ENCODE results near the gene IPO11. TPM values are rescaled to one million over a fixed set of nuclear protein-coding genes. Genes with fewer than 3 reads are reported as not detected.

Gene IPO11
- total RNA-seq, 1 donor from 2014 or later = 30.3 TPM

GRCh38 chr5:62605638-62606037 is 193.1 kb downstream of the IPO11 start:
- H3K9ac ChIP-seq (ENCODE audit: low read depth in 1 of 3, low read length in 3 of 3) = no peak overlapping the region
- peaks cover 0 to 8% (median 3%) of the 10 kb centered on the region in 3 donors for H3K36me3 ChIP-seq (ENCODE audit: control insufficient read depth in 3 of 3, insufficient read depth in 3 of 3, low read length in 3 of 3)
- no peak overlapping the region for H3K4me3 ChIP-seq (ENCODE audit: low read length in 3 of 3)
- H3K27ac ChIP-seq (ENCODE audit: low read depth, low read length) = no peak overlapping the region
- no peaks in the 10 kb centered on the region for H3K27me3 ChIP-seq (ENCODE audit: control insufficient read depth in 3 of 3, insufficient read depth in 3 of 3, low read length in 3 of 3)
- no peaks in the 10 kb centered on the region for H3K9me3 ChIP-seq (ENCODE audit: control insufficient read depth in 3 of 3, low read length in 3 of 3)
- no peaks in the 10 kb centered on the region for H3K4me1 ChIP-seq (ENCODE audit: control insufficient read depth in 3 of 3, insufficient read depth in 3 of 3, low read length in 3 of 3)

- Histone ChIP-seq H3K27ac (ENCODE audit: low read depth, low read length) (no peak overlapping the region), H3K9ac (ENCODE audit: low read depth in 1 of 3, low read length in 3 of 3) (no peak overlapping the region), H3K4me3 (ENCODE audit: low read length in 3 of 3) (no peak overlapping the region), H3K9me3 (ENCODE audit: control insufficient read depth in 3 of 3, low read length in 3 of 3) (no peaks in the 10 kb centered on the region), H3K36me3 (ENCODE audit: control insufficient read depth in 3 of 3, insufficient read depth in 3 of 3, low read length in 3 of 3) (peaks cover 0 to 8% (median 3%) of the 10 kb centered on the region in 3 donors), H3K27me3 (ENCODE audit: control insufficient read depth in 3 of 3, insufficient read depth in 3 of 3, low read length in 3 of 3) (no peaks in the 10 kb centered on the region), H3K4me1 (ENCODE audit: control insufficient read depth in 3 of 3, insufficient read depth in 3 of 3, low read length in 3 of 3) (no peaks in the 10 kb centered on the region)
Measured at GRCh38 chr5:62606878-62607277, 194.3 kb downstream of the IPO11 start.

GRCh38 chr5:62607615-62608014 is 195.1 kb downstream of the IPO11 start:
- no peak overlapping the region for H3K4me3 ChIP-seq (ENCODE audit: low read length in 3 of 3)
- H3K9ac ChIP-seq (ENCODE audit: low read depth in 1 of 3, low read length in 3 of 3) = no peak overlapping the region
- H3K27ac ChIP-seq (ENCODE audit: low read depth, low read length) = no peak overlapping the region

GRCh38 chr5:62608529-62609511 is 196.3 kb downstream of the IPO11 start:
- Histone ChIP-seq H3K4me1 (ENCODE audit: control insufficient read depth in 3 of 3, insufficient read depth in 3 of 3, low read length in 3 of 3) (no peaks in the 10 kb centered on the region), H3K27me3 (ENCODE audit: control insufficient read depth in 3 of 3, insufficient read depth in 3 of 3, low read length in 3 of 3) (no peaks in the 10 kb centered on the region), H3K36me3 (ENCODE audit: control insufficient read depth in 3 of 3, insufficient read depth in 3 of 3, low read length in 3 of 3) (peaks cover 0 to 3% (median 0%) of the 10 kb centered on the region in 3 donors), H3K4me3 (ENCODE audit: low read length in 3 of 3) (no peak overlapping the region), H3K9me3 (ENCODE audit: control insufficient read depth in 3 of 3, low read length in 3 of 3) (no peaks in the 10 kb centered on the region), H3K27ac (ENCODE audit: low read depth, low read length) (no peak overlapping the region), H3K9ac (ENCODE audit: low read depth in 1 of 3, low read length in 3 of 3) (no peak overlapping the region)

More at GRCh38 chr5:62607615-62608014, 195.1 kb downstream of the IPO11 start:
- H3K4me1 ChIP-seq (ENCODE audit: control insufficient read depth in 3 of 3, insufficient read depth in 3 of 3, low read length in 3 of 3) = no peaks in the 10 kb centered on the region
- peaks cover 0 to 8% (median 3%) of the 10 kb centered on the region in 3 donors for H3K36me3 ChIP-seq (ENCODE audit: control insufficient read depth in 3 of 3, insufficient read depth in 3 of 3, low read length in 3 of 3)
- H3K27me3 ChIP-seq (ENCODE audit: control insufficient read depth in 3 of 3, insufficient read depth in 3 of 3, low read length in 3 of 3) = no peaks in the 10 kb centered on the region
- no peaks in the 10 kb centered on the region for H3K9me3 ChIP-seq (ENCODE audit: control insufficient read depth in 3 of 3, low read length in 3 of 3)

GRCh38 chr5:62614355-62614754 is 201.8 kb downstream of the IPO11 start:
- no peak overlapping the region for H3K27ac ChIP-seq (ENCODE audit: low read depth, low read length)
- H3K4me1 ChIP-seq (ENCODE audit: control insufficient read depth in 3 of 3, insufficient read depth in 3 of 3, low read length in 3 of 3) = no peaks in the 10 kb centered on the region
- no peak overlapping the region for H3K9ac ChIP-seq (ENCODE audit: low read depth in 1 of 3, low read length in 3 of 3)
- no peaks in the 10 kb centered on the region for H3K27me3 ChIP-seq (ENCODE audit: control insufficient read depth in 3 of 3, insufficient read depth in 3 of 3, low read length in 3 of 3)
- no peaks in the 10 kb centered on the region for H3K9me3 ChIP-seq (ENCODE audit: control insufficient read depth in 3 of 3, low read length in 3 of 3)
- H3K4me3 ChIP-seq (ENCODE audit: low read length in 3 of 3) = no peak overlapping the region
- no peaks in the 10 kb centered on the region for H3K36me3 ChIP-seq (ENCODE audit: control insufficient read depth in 3 of 3, insufficient read depth in 3 of 3, low read length in 3 of 3)

GRCh38 chr5:62616615-62617277 is 204.2 kb downstream of the IPO11 start:
- H3K9ac ChIP-seq (ENCODE audit: low read depth in 1 of 3, low read length in 3 of 3) = no peak overlapping the region
- H3K27ac ChIP-seq (ENCODE audit: low read depth, low read length) = no peak overlapping the region
- no peaks in the 10 kb centered on the region for H3K27me3 ChIP-seq (ENCODE audit: control insufficient read depth in 3 of 3, insufficient read depth in 3 of 3, low read length in 3 of 3)
- no peak overlapping the region for H3K4me3 ChIP-seq (ENCODE audit: low read length in 3 of 3)
- H3K9me3 ChIP-seq (ENCODE audit: control insufficient read depth in 3 of 3, low read length in 3 of 3) = no peaks in the 10 kb centered on the region
- no peaks in the 10 kb centered on the region for H3K4me1 ChIP-seq (ENCODE audit: control insufficient read depth in 3 of 3, insufficient read depth in 3 of 3, low read length in 3 of 3)
- H3K36me3 ChIP-seq (ENCODE audit: control insufficient read depth in 3 of 3, insufficient read depth in 3 of 3, low read length in 3 of 3) = no peaks in the 10 kb centered on the region

- no peak overlapping the region for H3K9ac ChIP-seq (ENCODE audit: low read depth in 1 of 3, low read length in 3 of 3)
- H3K27ac ChIP-seq (ENCODE audit: low read depth, low read length) = no peak overlapping the region
- H3K4me1 ChIP-seq (ENCODE audit: control insufficient read depth in 3 of 3, insufficient read depth in 3 of 3, low read length in 3 of 3) = no peaks in the 10 kb centered on the region
- no peaks in the 10 kb centered on the region for H3K9me3 ChIP-seq (ENCODE audit: control insufficient read depth in 3 of 3, low read length in 3 of 3)
- H3K4me3 ChIP-seq (ENCODE audit: low read length in 3 of 3) = no peak overlapping the region
- no peaks in the 10 kb centered on the region for H3K36me3 ChIP-seq (ENCODE audit: control insufficient read depth in 3 of 3, insufficient read depth in 3 of 3, low read length in 3 of 3)
- H3K27me3 ChIP-seq (ENCODE audit: control insufficient read depth in 3 of 3, insufficient read depth in 3 of 3, low read length in 3 of 3) = no peaks in the 10 kb centered on the region
Measured at GRCh38 chr5:62617943-62618342, 205.4 kb downstream of the IPO11 start.

- Histone ChIP-seq H3K4me3 (ENCODE audit: low read length in 3 of 3) (no peak overlapping the region), H3K4me1 (ENCODE audit: control insufficient read depth in 3 of 3, insufficient read depth in 3 of 3, low read length in 3 of 3) (no peaks in the 10 kb centered on the region), H3K9me3 (ENCODE audit: control insufficient read depth in 3 of 3, low read length in 3 of 3) (no peaks in the 10 kb centered on the region), H3K36me3 (ENCODE audit: control insufficient read depth in 3 of 3, insufficient read depth in 3 of 3, low read length in 3 of 3) (no peaks in the 10 kb centered on the region), H3K27ac (ENCODE audit: low read depth, low read length) (no peak overlapping the region), H3K27me3 (ENCODE audit: control insufficient read depth in 3 of 3, insufficient read depth in 3 of 3, low read length in 3 of 3) (no peaks in the 10 kb centered on the region), H3K9ac (ENCODE audit: low read depth in 1 of 3, low read length in 3 of 3) (no peak overlapping the region)
Measured at GRCh38 chr5:62620761-62621160, 208.2 kb downstream of the IPO11 start.

- Histone ChIP-seq H3K9ac (ENCODE audit: low read depth in 1 of 3, low read length in 3 of 3) (no peak overlapping the region), H3K9me3 (ENCODE audit: control insufficient read depth in 3 of 3, low read length in 3 of 3) (no peaks in the 10 kb centered on the region), H3K27me3 (ENCODE audit: control insufficient read depth in 3 of 3, insufficient read depth in 3 of 3, low read length in 3 of 3) (no peaks in the 10 kb centered on the region), H3K4me3 (ENCODE audit: low read length in 3 of 3) (no peak overlapping the region), H3K4me1 (ENCODE audit: control insufficient read depth in 3 of 3, insufficient read depth in 3 of 3, low read length in 3 of 3) (no peaks in the 10 kb centered on the region), H3K36me3 (ENCODE audit: control insufficient read depth in 3 of 3, insufficient read depth in 3 of 3, low read length in 3 of 3) (no peaks in the 10 kb centered on the region), H3K27ac (ENCODE audit: low read depth, low read length) (no peak overlapping the region)
Measured at GRCh38 chr5:62621280-62621679, 208.7 kb downstream of the IPO11 start.

GRCh38 chr5:62623271-62623670 is 210.7 kb downstream of the IPO11 start:
- Histone ChIP-seq H3K4me3 (ENCODE audit: low read length in 3 of 3) (no peak overlapping the region), H3K27ac (ENCODE audit: low read depth, low read length) (no peak overlapping the region), H3K27me3 (ENCODE audit: control insufficient read depth in 3 of 3, insufficient read depth in 3 of 3, low read length in 3 of 3) (no peaks in the 10 kb centered on the region), H3K9ac (ENCODE audit: low read depth in 1 of 3, low read length in 3 of 3) (no peak overlapping the region), H3K4me1 (ENCODE audit: control insufficient read depth in 3 of 3, insufficient read depth in 3 of 3, low read length in 3 of 3) (no peaks in the 10 kb centered on the region), H3K36me3 (ENCODE audit: control insufficient read depth in 3 of 3, insufficient read depth in 3 of 3, low read length in 3 of 3) (peaks cover 5 to 6% (median 6%) of the 10 kb centered on the region in 3 donors), H3K9me3 (ENCODE audit: control insufficient read depth in 3 of 3, low read length in 3 of 3) (no peaks in the 10 kb centered on the region)
